Aorta (tissue), 5 donors: ENCODE data around the gene MED27. TPM values are rescaled to one million over a fixed set of nuclear protein-coding genes. Genes with fewer than 3 reads are reported as not detected.

ENCODE experiments used
- ATAC-seq: fragments of 200-7000 bp; cut with Tn5 transposase; one replicate; pipeline ENCODE4 v1.9.1; 2022; ENCODE audit warnings: moderate library complexity; ENCODE audit not compliant: low FRiP score
- DNase-seq, 2 donors: peaks; one replicate each; pipeline ENCODE4 v3.0.0-alpha.2; 2020
- H3K27ac ChIP-seq, 2 donors: one replicate each; pipeline ENCODE4 v1.5.1; 2013; ENCODE audit warnings: low read length in 2 of 2, mild to moderate bottlenecking in 2 of 2, moderate library complexity in 2 of 2, control low read depth in 1 of 2, inconsistent platforms in 1 of 2, low read depth in 1 of 2
- H3K27me3 ChIP-seq, 2 donors: one replicate each; pipeline ENCODE4 v1.6.1; 2013; ENCODE audit warnings: control low read depth in 1 of 2, low read length in 1 of 2, mild to moderate bottlenecking in 1 of 2, moderate library complexity in 1 of 2; ENCODE audit not compliant: insufficient read depth in 2 of 2, control insufficient read depth in 1 of 2
- H3K36me3 ChIP-seq, 2 donors: one replicate each; pipeline ENCODE4 v1.6.1; 2013; ENCODE audit warnings: control low read depth in 1 of 2, low read length in 1 of 2, mild to moderate bottlenecking in 1 of 2; ENCODE audit not compliant: insufficient read depth in 2 of 2, control insufficient read depth in 1 of 2
- H3K4me1 ChIP-seq, 2 donors: one replicate each; pipeline ENCODE4 v1.6.1; 2013; ENCODE audit warnings: low read length in 2 of 2, control low read depth in 1 of 2, mild to moderate bottlenecking in 1 of 2, moderate library complexity in 1 of 2; ENCODE audit not compliant: insufficient read depth in 2 of 2, control insufficient read depth in 1 of 2
- H3K4me3 ChIP-seq, 2 donors: one replicate each; pipeline ENCODE4 v1.5.1; 2013; ENCODE audit warnings: low read length in 2 of 2, control low read depth in 1 of 2, mild to moderate bottlenecking in 1 of 2
- H3K9me3 ChIP-seq: one replicate; pipeline ENCODE4 v1.6.1; 2013; ENCODE audit warnings: mild to moderate bottlenecking, low read length; ENCODE audit not compliant: control insufficient read depth
- WGBS, 2 donors: extraction: QIAGEN DNeasy Blood & Tissue Kit; methylation state at CpG; one replicate each; pipeline ENCODE4 v1.1.7; 2013; 5-methylcytosine and 5-hydroxymethylcytosine counted together
- intact Hi-C, 2 donors: fragments of 100-400 bp; cut with DNase I; formaldehyde crosslinking; loops; one replicate each; pipeline versions ENCODE4 v1.14.2 to v1.15.0; 2022
- polyA plus RNA-seq, 2 donors: library from polyadenylated mRNA; stranded (reverse); fragments of 200-250 nt; gene quantifications; one replicate each; pipeline ENCODE4 v1.2.3, GENCODE V29; 2013
- total RNA-seq, 2 donors: library from RNA; stranded (reverse); fragmentation: NEBNext Ultra II Directional; extraction: Animal tissue kit (Norgen Biotek cat#: 25700); gene quantifications; one replicate each; pipeline ENCODE4 v1.2.1, GENCODE V29; 2021
- donor health status: healthy with polysubstance abuse.
- donor health status: Bipolar disorder and iron deficiency.
- donor health status: DM: no; HTN: no; CAD: no.
- donor health status: DM: no; HTN: no; CAD: no.
- donor health status: DM: yes; HTN: yes; CAD: no.

The MED27 gene
- total and polyA plus RNA-seq, 4 donors: 15.5 to 25.1 (median 20.9) TPM

DNA sequence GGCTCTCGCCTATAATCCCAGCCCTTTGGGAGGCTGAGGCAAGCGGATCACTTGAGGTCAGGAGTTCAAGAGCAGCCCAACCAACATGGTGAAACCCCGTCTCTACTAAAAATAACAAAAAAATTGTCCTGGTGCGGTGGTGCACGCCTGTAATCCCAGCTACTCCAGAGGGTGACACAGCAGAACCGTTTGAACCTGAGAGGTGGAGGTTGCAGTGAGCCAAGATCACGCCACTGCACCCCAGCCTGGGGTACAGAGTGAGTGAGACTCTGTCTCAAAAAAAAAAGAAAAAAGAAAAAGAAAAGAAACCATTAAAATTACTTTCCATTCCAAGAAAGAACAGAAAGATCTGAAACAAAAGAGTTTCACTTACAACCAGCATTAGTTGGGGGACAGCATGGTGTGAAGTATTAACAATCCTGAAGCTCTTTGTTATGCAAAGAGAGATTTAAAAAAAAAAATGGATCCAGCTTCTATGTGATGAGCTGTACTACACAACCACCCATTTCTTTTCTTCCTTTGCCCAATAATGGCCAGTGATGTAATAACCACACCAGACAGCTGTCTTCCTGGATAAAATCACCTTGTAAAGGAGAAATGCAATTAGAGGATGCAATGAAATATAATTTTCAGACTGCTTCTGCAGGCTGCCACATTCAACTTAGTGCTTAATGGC, 76.9 kb downstream of the MED27 start:
- H3K9me3 ChIP-seq: no peaks in the 10 kb centered on the region
- intact Hi-C loops: no loop called here
- H3K4me3 ChIP-seq: no peak overlapping the region
- peaks cover 0 to 1% of the 10 kb centered on the region in 2 donors for H3K36me3 ChIP-seq
- H3K4me1 ChIP-seq: peaks cover 0 to 4% of the 10 kb centered on the region in 2 donors
- 85 to 89% methylated on average over 7 of the region's 7 CpGs for WGBS, 2 donors
- H3K27me3 ChIP-seq: no peaks in the 10 kb centered on the region
- no peak for DNase-seq
- no peak overlapping the region for H3K27ac ChIP-seq
- no peak for ATAC-seq

- DNase-seq: no peak
- no peak overlapping the region for H3K27ac ChIP-seq
- 92 to 96% methylated on average over 4 of the region's 4 CpGs for WGBS, 2 donors
- H3K9me3 ChIP-seq: no peaks in the 10 kb centered on the region
- intact Hi-C loops: no loop called here
- no peak for ATAC-seq
- peaks cover 0 to 2% of the 10 kb centered on the region in 2 donors for H3K4me1 ChIP-seq
- no peaks in the 10 kb centered on the region for H3K36me3 ChIP-seq
- H3K27me3 ChIP-seq: no peaks in the 10 kb centered on the region
- H3K4me3 ChIP-seq: no peak overlapping the region
These were observed 78.1 kb downstream of the MED27 start for GRCh38 chr9:132001567-132001966.

DNA sequence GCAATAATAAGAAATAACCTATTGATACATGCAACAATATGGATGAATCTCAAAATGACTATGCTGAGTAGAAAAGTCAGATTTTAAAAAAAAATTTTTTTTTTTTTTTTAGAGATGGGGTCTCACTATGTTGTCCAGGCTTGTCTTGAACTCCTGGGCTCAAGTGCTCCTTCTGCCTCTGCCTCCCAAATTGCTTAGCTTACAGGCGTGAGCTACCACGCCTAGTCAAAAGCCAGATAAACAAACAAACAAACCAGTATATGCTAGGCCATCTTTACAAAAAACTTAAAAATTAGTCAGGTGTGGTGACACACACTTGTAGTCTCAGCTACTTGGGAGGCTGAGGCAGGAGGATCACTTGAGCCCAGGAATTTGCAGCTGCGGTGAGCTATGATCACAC, 79.0 kb downstream of the MED27 start:
- no peaks in the 10 kb centered on the region for H3K27me3 ChIP-seq
- no peak overlapping the region for H3K4me3 ChIP-seq
- no peak overlapping the region for H3K27ac ChIP-seq
- no peak for DNase-seq
- no peak for ATAC-seq
- peaks cover 0 to 2% of the 10 kb centered on the region in 2 donors for H3K36me3 ChIP-seq
- H3K9me3 ChIP-seq: no peaks in the 10 kb centered on the region
- 98% methylated on average over 3 of the region's 3 CpGs for WGBS, 2 donors
- no peaks in the 10 kb centered on the region for H3K4me1 ChIP-seq
- intact Hi-C loops: no loop called here

DNA sequence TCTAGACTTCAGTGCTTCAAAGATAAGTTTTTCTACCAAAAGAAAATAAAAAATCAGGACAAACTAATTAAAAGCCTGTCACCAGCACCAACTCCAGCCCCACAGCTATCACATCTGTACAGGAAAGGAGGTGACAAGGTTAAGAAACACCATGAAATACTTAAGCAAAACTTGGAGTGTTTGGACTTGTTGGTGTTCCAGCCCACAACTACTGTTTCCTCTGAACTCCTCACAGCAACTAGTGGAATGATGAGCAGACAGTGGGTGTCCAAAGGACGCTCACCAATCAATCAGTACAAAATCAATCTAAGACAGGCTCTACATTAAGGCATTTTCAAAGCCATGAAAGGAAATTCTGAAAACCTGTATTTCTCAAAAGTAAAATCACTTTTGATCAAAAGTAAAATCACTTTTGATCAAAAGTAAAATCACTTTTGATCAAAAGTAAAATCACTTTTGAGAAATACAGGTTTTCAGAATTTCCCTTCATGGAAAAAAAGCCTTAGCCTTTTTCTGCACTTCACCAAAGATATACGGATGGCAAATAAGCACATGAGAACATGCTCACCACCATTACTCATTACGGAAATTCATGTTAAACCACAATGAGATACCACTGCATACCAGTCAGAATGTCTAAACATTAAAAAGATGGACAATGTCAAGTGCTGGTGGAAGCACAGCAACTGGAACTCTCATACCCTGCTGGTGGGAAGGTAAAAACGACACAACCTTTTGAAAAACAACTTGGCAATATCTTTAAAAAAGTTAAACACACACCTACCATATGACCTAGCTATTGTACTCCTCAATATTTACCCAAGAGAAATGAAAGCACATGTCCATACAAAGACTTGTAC, 79.7 kb downstream of the MED27 start:
- ATAC-seq (no peak), DNase-seq (no peak)
- intact Hi-C loops: no loop called here
- 91 to 96% methylated on average over 4 of the region's 4 CpGs for WGBS, 2 donors
- H3K4me1 ChIP-seq: no peaks in the 10 kb centered on the region
- H3K4me3 ChIP-seq: no peak overlapping the region
- H3K27me3 ChIP-seq: no peaks in the 10 kb centered on the region
- H3K27ac ChIP-seq: no peak overlapping the region
- H3K9me3 ChIP-seq: no peaks in the 10 kb centered on the region
- peaks cover 0 to 2% of the 10 kb centered on the region in 2 donors for H3K36me3 ChIP-seq

GRCh38 chr9:131997779-131998178, 81.9 kb downstream of the MED27 start:
- Histone ChIP-seq H3K27me3 (no peaks in the 10 kb centered on the region), H3K36me3 (peaks cover 0 to 2% of the 10 kb centered on the region in 2 donors), H3K4me3 (no peak overlapping the region), H3K9me3 (no peaks in the 10 kb centered on the region), H3K27ac (no peak overlapping the region), H3K4me1 (no peaks in the 10 kb centered on the region)
- intact Hi-C loops: no loop called here
- DNase-seq (no peak), ATAC-seq (no peak)
- 5% methylated on average over 7 of the region's 7 CpGs for WGBS, 2 donors

DNA sequence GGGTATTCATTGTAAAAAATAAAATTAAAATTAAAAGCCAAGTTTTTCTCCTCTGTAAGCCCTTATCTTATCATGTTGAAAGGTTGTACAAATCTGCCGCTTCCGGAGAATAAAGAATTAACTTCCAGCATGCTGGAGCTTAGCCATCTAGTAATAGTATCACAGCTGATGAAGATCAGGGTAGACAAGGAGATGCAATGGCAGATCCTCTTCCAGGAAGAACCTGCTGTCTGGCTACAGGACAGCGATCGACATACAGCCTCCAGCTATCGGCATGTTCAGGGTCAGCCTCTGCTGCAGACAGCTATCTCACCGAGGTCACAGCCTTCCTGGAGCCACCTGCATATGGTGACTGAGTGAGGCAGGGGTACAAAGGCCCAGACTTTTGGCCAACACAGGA, 82.6 kb downstream of the MED27 start:
- H3K4me3 ChIP-seq: no peak overlapping the region
- H3K27me3 ChIP-seq: no peaks in the 10 kb centered on the region
- DNase-seq: no peak
- no peaks in the 10 kb centered on the region for H3K4me1 ChIP-seq
- WGBS, 2 donors: 85% methylated on average over 6 of the region's 6 CpGs
- ATAC-seq: no peak
- intact Hi-C loops: no loop called here
- H3K9me3 ChIP-seq: no peaks in the 10 kb centered on the region
- no peak overlapping the region for H3K27ac ChIP-seq
- H3K36me3 ChIP-seq: peaks cover 0 to 2% of the 10 kb centered on the region in 2 donors

DNA sequence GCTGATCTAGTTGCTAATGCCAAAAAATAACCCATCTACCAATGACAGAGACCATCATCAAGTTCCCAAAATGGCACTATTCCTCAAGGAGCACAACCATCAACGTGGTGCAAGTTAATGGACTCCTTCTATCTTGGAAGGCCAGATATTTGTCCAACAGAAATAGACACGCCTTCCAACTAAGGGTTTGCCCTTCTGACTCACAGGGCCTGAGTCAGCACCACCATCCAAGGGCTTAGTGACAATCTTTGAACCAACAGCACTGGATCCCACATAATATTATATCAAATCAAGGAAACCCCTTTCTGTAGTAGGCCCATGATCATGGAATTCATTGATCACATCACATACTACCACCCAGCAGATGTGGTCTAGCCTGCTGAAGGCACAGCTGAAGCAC, 84.3 kb downstream of the MED27 start:
- ATAC-seq (no peak), DNase-seq (no peak)
- intact Hi-C loops: no loop called here
- Histone ChIP-seq H3K9me3 (no peaks in the 10 kb centered on the region), H3K27me3 (no peaks in the 10 kb centered on the region), H3K36me3 (peaks cover 0 to 2% of the 10 kb centered on the region in 2 donors), H3K4me3 (no peak overlapping the region), H3K4me1 (no peaks in the 10 kb centered on the region), H3K27ac (no peak overlapping the region)
- WGBS, 2 donors: 56 to 66% methylated on average over 2 of the region's 2 CpGs

DNA sequence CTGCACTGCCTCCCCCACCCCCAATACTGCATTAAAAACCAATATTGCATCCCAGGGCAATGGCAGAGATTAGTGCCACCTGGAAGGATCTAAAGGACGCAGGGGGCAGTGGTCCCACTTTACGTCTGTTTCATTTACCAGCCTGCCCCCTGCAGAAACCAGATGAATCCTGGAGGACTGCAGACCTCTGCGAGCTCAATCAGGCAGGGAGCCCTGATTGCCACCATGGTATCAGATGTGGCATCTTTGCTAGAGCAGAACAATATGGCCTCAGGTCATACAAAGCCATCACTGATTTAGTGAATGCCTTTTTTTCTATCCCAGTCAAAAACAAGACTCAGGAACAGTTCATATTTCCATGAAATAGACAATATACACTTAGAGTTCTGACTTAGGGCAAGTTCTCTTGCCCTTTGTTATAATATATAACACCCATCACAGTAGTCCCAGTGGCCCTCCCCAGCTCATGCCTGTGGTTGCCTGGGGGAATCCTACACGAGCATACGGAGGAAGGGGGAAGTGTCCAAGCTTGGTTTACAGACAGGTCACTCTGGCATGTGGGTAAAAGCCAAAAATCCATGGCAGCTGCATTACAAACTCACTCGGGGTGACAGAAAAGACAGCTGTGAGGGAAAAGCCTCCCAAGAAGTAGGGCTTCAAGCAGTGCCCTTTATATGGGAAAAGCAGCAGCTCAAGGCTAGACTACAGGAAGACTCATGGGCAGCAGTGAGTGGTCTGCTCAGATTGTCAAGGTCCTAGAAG, 85.1 kb downstream of the MED27 start:
- H3K9me3 ChIP-seq: no peaks in the 10 kb centered on the region
- no peaks in the 10 kb centered on the region for H3K27me3 ChIP-seq
- H3K27ac ChIP-seq: no peak overlapping the region
- 78 to 80% methylated on average over 6 of the region's 6 CpGs for WGBS, 2 donors
- H3K4me3 ChIP-seq: no peak overlapping the region
- peaks cover 0 to 2% of the 10 kb centered on the region in 2 donors for H3K36me3 ChIP-seq
- intact Hi-C loops: no loop called here
- DNase-seq (no peak), ATAC-seq (no peak)
- H3K4me1 ChIP-seq: no peaks in the 10 kb centered on the region
